Testis (tissue), 2 donors: Measurements from ENCODE around the gene SEC14L1.

Source experiments
- CTCF ChIP-seq, 3 experiments: fragments of 450-650 bp in 2 of 3; fragments of 200-600 bp in 1 of 3; sonication (generic) in 1 of 3; IDR thresholded peaks; one replicate each; pipeline ENCODE4 v1.5.1; 2016 to 2019; ENCODE audit warnings: antibody characterized with exemption in 3 of 3, mild to moderate bottlenecking in 2 of 3, moderate library complexity in 1 of 3
- POLR2A ChIP-seq: fragments of 450-650 bp; IDR thresholded peaks from one replicate; pipeline ENCODE4 v1.6.1; 2017; ENCODE audit warnings: antibody characterized with exemption, mild to moderate bottlenecking, moderate library complexity

DNA sequence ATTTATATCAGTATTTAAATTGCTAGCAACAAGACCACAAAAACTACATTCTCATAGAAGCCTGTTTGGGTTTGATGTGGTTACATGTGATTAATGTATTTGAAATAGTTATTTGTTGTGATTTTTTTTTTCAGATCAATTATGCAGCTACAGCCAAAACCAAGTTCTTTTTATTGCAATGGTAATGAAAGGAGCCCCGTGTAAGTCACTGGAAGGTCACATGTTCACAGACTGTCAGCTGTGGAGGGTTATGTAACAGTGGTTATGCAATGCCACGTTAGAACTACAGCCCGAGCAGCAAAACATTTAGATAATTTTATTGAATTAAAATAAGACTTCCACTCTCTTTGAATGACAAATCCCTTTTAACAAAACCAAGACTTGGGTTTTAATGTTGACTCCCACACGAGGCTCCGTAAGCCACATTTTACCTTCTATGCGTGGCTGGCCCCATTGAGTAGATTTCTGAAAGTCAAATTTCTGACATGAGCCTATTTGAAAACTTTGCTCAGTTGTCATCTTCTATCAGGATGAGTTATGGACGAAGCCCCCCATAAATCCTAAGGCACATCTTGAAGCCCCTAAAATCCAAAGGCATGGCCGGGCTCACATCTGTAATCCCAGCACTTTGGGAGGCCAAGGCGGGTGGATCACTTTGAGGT lies 41.8 kb upstream of the SEC14L1 start:
- TF ChIP-seq CTCF (IDR thresholded peaks at IDR 0.05) (no peak), POLR2A (no peak)
